Gastroesophageal sphincter (tissue), 3 donors: ENCODE measurements around the gene NECAP2.
"Not testable (repeated sequence)": the region's sequence is repeated elsewhere in the genome, so short reads cannot be mapped to it uniquely, and the experiment has no call there.

Source experiments
- EP300 ChIP-seq: sonication (generic); formaldehyde crosslinking; IDR thresholded peaks from one replicate; pipeline ENCODE4 v1.6.1; 2017; ENCODE audit warnings: antibody characterized with exemption, mild to moderate bottlenecking
- TF ChIP-seq, protein P1 (sequence below), 4 experiments: fragments of 200-600 bp in 2 of 4; fragments of 450-650 bp in 2 of 4; sonication (generic) in 1 of 4; IDR thresholded peaks; one replicate each; pipeline ENCODE4 v1.5.1; 2017 to 2019; ENCODE audit warnings: antibody characterized with exemption in 4 of 4, mild to moderate bottlenecking in 2 of 4, moderate library complexity in 2 of 4

DNA sequence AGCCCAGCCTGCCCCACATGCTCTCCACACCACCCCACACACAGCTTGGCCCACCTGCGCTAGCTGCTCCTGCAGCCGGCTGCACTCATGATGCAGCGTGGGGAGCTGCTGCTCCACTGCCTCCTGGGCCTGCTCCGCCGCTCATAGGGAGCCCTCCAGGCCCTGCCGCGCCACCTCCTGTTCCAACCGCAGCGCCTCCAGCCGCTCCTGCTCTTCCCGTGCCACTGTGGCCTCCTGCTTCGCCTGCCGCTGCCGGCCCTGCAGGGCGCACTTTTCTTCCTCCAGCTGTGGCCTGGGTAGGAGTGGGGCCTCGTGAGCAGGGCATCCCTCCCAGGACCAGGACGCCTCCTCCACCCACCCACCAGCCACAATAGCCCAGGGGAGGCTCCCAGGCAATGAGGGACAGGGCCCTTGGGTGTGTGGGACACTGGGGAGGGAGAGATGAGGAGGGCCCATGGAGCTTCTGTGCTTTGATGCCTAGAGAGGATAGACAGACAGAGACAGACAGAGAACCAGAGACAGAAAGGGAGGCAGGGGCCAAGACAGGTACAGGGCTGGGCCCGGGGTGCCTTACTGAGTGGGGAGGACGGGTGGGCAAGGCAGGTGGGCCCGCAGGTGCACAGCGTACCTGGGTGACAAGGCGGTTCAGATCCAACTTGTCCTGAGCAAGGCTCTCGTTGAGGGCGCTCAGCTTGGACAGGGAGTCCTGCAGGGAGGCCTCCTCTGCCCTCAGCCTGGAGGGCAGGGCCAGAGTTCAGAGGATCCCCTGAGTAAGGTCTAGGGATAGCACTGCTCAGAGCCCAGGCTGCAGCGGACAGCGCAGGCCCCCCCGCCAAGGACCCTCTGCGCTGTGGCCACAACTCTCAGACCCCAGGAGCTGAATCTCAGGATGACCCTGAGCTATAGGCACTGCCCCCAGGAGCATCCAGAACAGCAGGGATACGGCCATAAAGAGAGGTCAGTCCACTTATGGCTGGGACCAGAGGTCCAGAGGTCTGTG is 35.5 kb downstream of the NECAP2 start:
- not testable (repeated sequence) for TF ChIP-seq EP300
- TF ChIP-seq, protein P1, sequence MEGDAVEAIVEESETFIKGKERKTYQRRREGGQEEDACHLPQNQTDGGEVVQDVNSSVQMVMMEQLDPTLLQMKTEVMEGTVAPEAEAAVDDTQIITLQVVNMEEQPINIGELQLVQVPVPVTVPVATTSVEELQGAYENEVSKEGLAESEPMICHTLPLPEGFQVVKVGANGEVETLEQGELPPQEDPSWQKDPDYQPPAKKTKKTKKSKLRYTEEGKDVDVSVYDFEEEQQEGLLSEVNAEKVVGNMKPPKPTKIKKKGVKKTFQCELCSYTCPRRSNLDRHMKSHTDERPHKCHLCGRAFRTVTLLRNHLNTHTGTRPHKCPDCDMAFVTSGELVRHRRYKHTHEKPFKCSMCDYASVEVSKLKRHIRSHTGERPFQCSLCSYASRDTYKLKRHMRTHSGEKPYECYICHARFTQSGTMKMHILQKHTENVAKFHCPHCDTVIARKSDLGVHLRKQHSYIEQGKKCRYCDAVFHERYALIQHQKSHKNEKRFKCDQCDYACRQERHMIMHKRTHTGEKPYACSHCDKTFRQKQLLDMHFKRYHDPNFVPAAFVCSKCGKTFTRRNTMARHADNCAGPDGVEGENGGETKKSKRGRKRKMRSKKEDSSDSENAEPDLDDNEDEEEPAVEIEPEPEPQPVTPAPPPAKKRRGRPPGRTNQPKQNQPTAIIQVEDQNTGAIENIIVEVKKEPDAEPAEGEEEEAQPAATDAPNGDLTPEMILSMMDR (IDR thresholded peaks at IDR 0.05) = not testable (repeated sequence)
